NCI-H1105 (cell line): ENCODE data around the gene KLHL30.

Source experiments
- DNase-seq: peaks from one replicate; lab custom pipeline; 2025; lab: John Stamatoyannopoulos, UW

KLHL30 gene

GRCh38 chr2:238132463-238133450, 5.7 kb upstream of the KLHL30 start:
- no peak for DNase-seq

GRCh38 chr2:238133499-238134392, 4.7 kb upstream of the KLHL30 start:
- no peak for DNase-seq

GRCh38 chr2:238134393-238134785, 4.1 kb upstream of the KLHL30 start:
- DNase-seq = no peak

GRCh38 chr2:238135601-238136150, 2.8 kb upstream of the KLHL30 start:
- no peak for DNase-seq

GRCh38 chr2:238136820-238137537, 1.5 kb upstream of the KLHL30 start:
- DNase-seq = no peak

GRCh38 chr2:238137885-238138284, 583 bp upstream of the KLHL30 start:
- no peak for DNase-seq

GRCh38 chr2:238139196-238140039, 950 bp downstream of the KLHL30 start:
- no peak for DNase-seq

- no peak for DNase-seq
Measured at GRCh38 chr2:238140040-238140439, 1.6 kb downstream of the KLHL30 start.

GRCh38 chr2:238140721-238141540, 2.5 kb downstream of the KLHL30 start:
- DNase-seq = no peak

- no peak for DNase-seq
Measured at GRCh38 chr2:238141541-238142318, 3.3 kb downstream of the KLHL30 start.

- no peak for DNase-seq
Measured at GRCh38 chr2:238142382-238143205, 4.1 kb downstream of the KLHL30 start.

- DNase-seq = no peak
Measured at GRCh38 chr2:238143239-238143951, 4.9 kb downstream of the KLHL30 start.

- no peak for DNase-seq
Measured at GRCh38 chr2:238144262-238144661, 5.8 kb downstream of the KLHL30 start.

- no peak for DNase-seq
Measured at GRCh38 chr2:238145046-238145445, 6.6 kb downstream of the KLHL30 start.

GRCh38 chr2:238145851-238146250, 7.4 kb downstream of the KLHL30 start:
- no peak for DNase-seq

- no peak for DNase-seq
Measured at GRCh38 chr2:238146884-238147544, 8.5 kb downstream of the KLHL30 start.

GRCh38 chr2:238148981-238149380, 10.5 kb downstream of the KLHL30 start:
- no peak for DNase-seq
